ENCODE measurements around the gene CHRNA5. TPM values are rescaled to one million over a fixed set of nuclear protein-coding genes. Genes with fewer than 3 reads are reported as not detected.

CHRNA5 gene
- total RNA-seq = 2.6 and 5.1 TPM in 2 replicates

DNA sequence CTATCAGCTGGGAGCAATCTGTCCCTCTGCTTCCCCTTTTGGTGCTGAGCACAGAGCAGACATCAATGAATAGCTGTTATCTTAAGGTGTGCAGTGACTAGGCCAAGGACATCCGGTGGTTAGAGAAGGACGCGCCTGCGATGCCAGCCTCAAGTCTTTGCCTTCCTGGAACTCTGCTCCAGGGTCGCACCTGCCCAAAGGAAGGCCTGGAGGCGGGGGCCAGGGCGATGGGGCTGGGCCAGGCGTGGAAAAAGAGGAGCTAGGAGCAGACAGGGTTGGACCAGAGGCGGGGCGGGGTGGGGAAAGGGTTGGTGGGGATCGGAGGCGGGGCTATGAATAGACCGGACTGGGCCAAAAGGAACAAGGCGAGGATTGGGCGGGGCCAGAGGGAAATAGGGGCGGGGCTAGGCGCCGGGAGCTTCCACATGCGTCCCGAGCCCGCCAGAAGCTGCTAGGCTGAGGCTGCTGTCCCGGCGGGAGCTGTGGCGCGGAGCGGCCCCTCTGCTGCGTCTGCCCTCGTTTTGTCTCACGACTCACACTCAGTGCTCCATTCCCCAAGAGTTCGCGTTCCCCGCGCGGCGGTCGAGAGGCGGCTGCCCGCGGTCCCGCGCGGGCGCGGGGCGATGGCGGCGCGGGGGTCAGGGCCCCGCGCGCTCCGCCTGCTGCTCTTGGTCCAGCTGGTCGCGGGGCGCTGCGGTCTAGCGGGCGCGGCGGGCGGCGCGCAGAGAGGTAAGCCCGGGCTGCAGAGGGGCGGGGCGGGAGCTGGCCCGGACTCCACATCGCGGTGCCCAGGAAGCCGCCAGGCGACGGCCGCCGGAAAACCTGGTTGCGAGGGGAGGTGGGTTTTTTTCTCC lies at the start of gene CHRNA5:
Gene CHRNA5, plus strand, starts transcription at position 424 of the 854 bp plus-strand sequence. Its CDS starts 200 bp downstream, at position 624.

DNA sequence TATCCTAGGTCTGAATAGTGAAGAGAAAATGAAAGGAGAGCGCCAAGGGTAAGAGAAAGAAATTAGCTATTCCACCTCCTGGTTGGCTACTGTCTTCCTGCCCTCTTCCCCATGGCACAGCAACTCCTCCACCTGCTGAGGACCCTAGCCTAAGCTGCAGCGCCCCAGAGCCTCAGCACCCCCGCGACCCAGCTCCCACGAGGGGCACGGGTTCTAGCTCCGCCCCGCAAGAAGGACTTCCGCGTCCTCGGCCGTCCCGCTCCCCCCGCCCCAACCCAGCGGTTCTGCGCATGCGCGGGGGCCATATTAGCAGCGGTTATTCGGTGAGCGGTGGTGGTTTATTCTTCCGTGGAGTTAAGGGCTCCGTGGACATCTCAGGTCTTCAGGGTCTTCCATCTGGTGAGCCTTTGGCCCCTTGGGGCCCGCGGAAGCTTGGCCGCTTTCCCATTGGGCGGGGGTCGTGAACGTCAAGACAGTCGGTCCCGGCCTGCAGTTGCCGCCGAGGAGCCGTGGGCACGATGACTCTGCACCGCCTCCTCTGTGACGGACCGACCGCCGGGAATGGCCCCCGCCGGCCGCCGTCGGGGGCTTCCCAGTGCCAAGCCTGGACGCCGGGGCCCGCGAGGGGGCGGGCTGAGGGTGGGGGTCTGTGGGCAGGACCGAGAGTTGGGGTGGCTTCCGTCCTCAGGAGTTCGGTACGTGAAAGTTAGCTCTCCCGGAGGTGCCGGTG lies 25.0 kb upstream of the CHRNA5 start, which contains the start of gene PSMA4:
Gene PSMA4, plus strand, starts transcription at position 304 of the 730 bp plus-strand sequence. CDS start 1,484 bp downstream, outside the sequence.

DNA sequence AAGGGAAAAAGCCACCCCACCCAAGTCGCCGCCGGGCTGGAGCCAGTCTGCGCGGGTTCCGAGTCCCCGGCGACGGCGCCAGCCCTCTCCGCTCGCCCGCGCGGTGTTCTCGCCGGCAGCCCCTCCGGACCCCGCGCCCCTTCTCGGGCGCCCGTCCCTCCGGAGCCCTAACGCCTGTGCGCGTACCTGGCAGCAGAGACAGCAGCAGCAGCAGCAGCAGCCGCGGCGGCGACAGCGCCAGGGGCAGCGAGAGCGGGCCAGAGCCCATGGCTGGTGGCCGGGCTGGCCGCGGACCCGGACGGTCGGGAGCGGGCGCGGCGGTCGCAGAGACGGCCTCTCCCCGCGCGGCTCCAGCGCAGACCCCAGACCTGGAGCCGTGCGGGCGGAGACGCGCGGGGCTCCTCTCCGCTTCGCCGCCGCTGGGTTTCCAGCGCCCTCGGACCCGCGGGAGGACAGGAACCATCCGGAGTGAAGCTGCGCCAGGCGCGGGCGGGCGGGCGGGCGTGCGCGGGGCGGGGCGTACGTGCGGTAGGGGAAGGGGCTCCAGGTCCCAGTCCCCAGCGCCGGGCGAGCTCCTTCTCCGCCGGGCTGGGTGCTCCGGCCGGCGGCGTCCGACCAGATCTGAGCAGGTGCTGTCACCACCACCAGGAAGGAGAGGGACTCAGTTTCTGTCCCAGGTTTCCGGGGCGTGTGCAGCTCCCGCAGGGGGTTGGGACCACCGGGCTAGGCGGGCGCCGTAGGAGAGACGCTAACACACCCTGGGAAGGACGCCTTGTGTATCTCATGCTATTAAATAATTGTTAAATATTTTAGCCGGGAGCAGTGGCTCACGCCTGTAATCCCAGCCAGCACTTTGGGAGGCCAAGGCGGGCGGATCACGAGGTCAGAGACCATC lies 55.5 kb downstream of the CHRNA5 start, which contains the start of gene CHRNA3:
Gene CHRNA3, minus strand, starts transcription at position 470 of the 895 bp plus-strand sequence. Its CDS starts 202 bp downstream, at position 268.

DNA sequence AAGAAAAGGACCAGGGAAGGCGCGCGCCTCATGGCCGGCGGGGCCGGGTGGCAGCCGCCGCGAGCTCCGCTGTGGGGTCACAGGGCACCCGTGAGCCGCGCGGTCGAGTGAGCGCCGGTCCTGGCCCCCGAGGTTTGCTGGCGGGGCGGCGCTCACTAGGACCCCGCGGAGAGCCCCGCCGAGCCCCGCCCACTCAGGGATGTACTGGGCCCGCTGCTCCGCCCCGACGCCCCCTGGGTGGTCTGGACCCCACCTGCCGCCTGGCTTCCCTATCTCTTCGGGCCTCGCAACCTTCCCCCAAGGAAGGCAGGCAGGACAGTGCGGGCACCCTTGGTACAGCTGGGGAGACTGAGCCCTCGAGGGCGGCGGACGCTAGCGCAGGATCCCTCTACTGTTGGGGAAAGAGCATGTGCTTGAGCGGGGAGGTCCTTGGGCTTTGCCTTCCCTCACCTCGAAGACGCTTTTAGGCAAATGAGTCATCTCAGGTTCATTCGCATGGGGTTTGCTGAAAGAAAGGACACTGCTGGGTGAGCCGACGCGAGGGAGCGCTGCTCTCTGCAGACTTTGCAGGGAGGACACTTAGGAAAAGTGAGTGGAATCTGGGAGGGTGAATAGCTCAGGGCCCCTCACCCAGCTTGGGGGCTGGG lies 75.9 kb downstream of the CHRNA5 start, which contains the start of gene CHRNB4:
Gene CHRNB4, minus strand, starts transcription at position 109 of the 647 bp plus-strand sequence. Its CDS starts 77 bp downstream, at position 32.

Other genes with a start within 250 kb of the CHRNA5 start
- not detected in 2 replicates for gene CRABP1, start 225.2 kb upstream of the CHRNA5 start, total RNA-seq
- 14.5 and 17.1 TPM in 2 replicates for gene IREB2, start 127.3 kb upstream of the CHRNA5 start, total RNA-seq
- 0.96 and 6.2 TPM in 2 replicates for gene HYKK, start 57.9 kb upstream of the CHRNA5 start, total RNA-seq
- gene PSMA4, start 25.1 kb upstream of the CHRNA5 start, total RNA-seq = 230 and 247 TPM in 2 replicates
- gene CHRNA3, start 55.5 kb downstream of the CHRNA5 start, total RNA-seq = not detected in 2 replicates
- gene CHRNB4, start 75.7 kb downstream of the CHRNA5 start, total RNA-seq = not detected in 2 replicates
- gene ADAMTS7, start 245.9 kb downstream of the CHRNA5 start, total RNA-seq = 0.85 and 2.4 TPM in 2 replicates